Measurements from ENCODE around the gene METAP2. TPM values are rescaled to one million over a fixed set of nuclear protein-coding genes. Genes with fewer than 3 reads are reported as not detected.

METAP2 gene
- total RNA-seq, 1 donor from 2014 or later: 101 TPM

DNA sequence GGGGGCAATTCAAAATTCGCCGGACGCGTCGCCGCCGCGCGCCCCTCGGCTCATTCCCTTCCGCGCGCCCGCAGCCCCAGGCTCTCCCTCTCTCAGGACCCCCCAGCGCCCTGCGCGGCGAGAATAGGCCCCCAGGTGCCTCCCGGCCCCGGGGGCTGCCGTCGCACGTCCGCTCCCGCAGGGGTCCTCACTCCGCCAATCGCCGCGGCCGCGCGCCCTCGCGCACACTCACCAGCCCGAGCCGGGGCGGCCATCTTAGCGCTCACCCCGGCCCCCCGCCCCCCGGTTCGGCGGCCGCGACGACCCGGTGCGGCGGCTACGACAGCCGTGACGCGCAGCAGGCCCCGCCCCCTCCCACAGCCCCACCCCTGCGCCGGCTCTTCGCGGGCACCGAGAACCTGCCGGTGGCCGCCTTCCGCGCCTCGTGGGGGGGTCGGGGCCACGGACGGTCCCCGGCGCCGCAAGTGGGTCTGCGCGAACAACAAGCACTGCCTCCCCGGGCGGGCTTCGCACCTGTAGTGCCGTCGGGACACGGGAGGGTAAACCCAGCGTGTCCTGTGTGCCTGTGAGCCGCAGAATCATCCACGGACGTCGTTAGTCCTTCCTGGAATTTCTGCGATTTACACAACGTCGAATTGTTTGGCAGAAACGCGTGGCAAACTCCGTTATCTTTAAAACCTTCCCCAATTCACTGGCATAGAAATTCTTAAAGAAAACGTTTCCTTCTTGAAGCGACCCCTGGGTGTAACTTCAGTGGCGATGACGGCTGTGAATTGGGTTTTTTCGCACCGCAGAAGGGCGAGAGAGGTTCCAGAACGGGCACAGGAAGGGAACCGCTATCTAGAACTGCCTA is 74.8 kb downstream of the METAP2 start:
- DNase-seq (ENCODE audit: low read depth): no peak

DNA sequence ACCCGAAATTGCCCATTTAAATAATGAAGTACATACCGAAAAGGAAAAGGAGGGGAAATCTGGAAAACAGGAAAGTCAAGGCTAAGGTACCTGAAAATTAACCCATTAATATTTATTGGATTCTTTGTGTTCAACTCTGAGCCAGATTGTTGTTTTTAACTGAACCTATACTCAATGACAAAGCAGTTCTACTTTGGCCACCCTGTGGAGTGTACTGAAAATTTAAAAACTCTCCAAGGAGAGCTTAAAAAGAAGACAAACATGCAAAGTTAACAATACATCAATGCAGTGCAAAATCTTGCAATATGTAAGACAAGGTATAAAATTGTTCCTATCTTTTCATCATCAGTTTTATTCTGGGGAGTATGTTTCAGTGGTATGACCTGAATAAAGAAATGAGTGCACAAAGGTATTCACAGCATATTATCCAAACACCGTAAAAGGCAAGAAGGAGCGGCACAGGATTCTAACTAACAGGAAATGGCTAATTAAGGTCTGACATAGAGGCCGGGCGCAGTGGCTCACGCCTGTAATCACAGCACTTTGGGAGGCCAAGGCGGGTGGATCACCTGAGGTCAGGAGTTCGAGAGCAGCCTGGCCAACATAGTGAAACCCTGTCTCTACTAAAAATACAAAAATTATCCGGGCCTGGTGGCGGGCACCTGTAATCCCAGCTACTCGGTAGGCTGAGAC is 75.6 kb downstream of the METAP2 start:
- DNase-seq (ENCODE audit: low read depth): no peak

DNA sequence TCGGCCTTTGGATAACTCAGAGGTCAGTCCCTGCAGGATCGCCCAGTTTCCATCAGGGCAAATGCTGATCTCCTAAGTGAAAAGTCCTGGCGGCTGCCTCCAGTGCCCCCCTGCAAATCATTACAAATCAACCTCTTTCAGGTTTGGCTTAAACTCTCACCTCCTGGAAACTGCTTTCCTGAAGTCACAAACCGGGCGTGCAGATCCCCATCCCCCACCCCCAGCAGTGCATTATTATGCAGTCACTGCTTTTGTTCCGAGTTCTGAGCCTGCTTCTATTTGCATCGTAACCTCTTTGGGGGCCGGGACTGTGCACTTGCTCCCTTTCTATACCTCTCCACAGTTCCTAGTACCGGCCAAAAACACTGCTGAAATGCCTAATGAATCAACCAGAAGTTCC is 77.4 kb downstream of the METAP2 start, which contains the start of gene USP44:
Gene USP44 (minus strand): TSS at position 172 of the 400 bp plus-strand sequence. CDS start 17,220 bp downstream, outside the sequence.
- DNase-seq (ENCODE audit: low read depth): no peak

DNA sequence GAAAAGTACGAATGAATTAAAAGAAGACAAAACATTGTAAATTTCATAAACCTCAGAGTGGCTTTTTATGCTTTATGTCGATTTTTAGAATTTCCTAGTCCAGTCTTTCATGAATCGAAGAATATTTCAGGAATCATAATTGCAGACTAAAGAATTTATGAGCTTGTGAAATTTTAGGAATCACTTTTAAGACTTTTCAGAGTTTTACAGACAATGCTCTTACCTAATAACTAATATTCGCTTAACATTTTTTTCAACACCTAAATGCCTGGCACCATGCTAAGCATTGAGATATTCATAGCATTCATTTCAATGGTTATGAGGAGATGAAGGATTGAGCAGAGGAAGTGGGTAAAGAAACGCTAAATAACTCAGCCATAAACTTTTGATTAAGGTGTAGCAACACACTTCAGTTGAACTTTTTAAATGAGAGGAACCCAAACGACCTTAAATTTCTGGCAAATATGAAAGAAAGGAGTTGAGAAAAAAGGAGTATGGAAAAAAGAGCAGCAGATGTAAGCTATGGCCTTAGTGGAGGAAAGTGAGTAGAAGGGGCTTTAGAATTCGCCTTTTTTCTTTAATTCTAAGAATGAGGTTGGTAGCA is 78.1 kb downstream of the METAP2 start:
- no peak for DNase-seq (ENCODE audit: low read depth)

DNA sequence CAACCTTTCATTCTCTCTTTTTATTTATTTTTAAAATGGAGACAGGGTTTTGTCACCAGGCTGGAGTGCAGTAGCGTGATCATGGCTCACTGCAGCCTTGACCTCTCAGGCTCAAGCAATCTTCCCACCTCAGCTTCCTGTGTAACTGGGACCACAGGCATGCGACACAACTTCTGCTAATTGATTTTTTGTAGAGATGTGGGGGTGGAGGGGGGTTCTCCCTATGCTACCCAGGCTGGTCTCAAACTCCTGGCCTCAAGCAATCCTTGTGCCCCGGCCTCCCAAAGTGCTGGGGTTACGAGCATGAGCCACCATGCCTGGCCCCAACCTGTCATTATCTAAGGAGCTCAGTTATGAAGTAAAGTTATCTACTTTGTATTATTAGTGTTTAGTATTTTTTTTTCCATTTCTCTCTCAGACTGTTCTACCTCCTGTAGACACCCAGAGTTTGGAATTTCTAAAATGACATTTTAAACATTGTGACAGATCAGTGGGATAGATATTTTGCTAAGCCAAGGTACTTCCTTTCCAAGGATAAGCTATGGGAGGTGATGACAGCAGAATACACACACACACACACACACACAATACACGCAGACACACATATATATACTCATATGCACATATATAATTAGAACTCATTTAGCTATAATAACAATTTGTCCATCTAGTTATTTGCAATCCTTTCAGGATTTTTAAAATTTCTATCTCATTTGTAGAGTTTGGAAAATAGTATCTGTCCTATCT is 79.4 kb downstream of the METAP2 start:
- no peak for DNase-seq (ENCODE audit: low read depth)

DNA sequence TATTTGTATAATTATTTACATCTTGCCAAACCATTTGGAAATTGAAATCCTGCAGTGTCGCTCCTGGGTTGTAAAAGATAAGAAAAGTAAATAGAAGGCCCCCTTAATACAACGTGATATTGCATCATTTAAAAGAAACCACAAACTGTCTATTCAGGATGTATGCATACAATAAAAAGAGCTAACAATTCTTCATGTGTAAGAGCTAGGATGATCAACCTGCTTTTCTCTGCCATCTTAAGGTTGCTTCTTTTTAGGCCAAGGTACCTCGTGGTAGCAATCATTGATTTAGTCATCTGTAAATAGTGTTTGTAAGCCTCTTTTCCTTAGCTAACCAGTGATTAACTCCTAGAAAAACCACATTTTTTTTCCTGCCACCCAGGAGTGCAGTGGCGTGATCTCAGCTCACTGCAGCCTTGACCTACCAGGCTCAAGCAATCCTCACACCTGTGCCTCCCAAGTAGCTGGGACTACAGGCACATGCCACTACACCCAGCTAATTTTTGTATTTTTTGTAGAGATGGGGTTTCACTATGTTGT is 80.7 kb downstream of the METAP2 start:
- DNase-seq (ENCODE audit: low read depth): no peak

DNA sequence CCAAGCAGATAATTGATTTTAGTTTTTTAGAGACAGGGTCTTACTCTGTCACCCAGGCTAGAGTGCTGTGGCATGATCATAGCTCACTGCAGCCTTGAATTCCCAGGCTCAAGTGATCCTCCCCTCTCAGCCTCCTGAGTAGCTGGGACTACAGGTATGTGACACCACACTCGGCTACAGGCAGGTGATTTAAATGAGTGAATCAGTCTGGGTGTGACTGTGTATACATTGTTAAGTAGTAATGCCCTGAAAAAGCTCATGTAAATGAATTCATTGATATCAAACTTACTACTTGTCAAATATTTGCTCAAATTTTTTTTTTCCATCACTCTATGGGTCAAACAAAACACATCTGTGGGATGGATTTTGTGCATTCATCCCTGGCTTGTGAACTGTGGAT is 83.7 kb downstream of the METAP2 start:
- DNase-seq (ENCODE audit: low read depth): no peak

Other genes with a start within 250 kb of the METAP2 start
- gene USP44, start 77.3 kb downstream of the METAP2 start, total RNA-seq: 0.05 TPM in 1 of 2 replicates, not detected in the other

Data from myocyte (in vitro differentiated cells).